Superior temporal gyrus (tissue), 1 donor: ENCODE measurements around the gene AKAP3.

Source experiments
- DNase-seq: peaks from one replicate; pipeline ENCODE4 v3.0.0-alpha.2; 2016; ENCODE audit errors: extremely low spot score

The AKAP3 gene

GRCh38 chr12:4603421-4603820 lies 45.4 kb downstream of the AKAP3 start:
- DNase-seq = peak; percentile 8

- no peak for DNase-seq
Measured at GRCh38 chr12:4595881-4596280, 53.0 kb downstream of the AKAP3 start.

GRCh38 chr12:4591180-4591687 lies 57.6 kb downstream of the AKAP3 start:
- DNase-seq = no peak

DNA sequence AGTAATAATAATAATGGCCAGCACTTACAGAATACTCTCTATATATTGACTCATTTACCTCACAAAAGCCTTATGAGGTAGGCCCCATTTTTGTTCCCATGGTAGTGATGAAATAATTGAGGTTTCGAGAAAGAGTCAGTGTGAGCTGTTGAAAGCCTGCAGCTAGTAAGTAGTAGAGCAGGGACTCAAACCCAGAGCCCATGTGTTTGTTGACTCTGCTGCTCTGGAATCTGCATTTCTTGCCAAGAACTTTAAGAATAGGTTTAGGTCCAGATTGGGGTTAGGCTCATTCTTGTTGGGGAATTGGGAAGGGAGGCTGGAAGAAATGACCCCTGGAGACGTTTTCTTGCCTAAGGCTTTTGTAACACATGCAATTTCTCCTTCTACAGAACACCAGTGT lies 58.9 kb downstream of the AKAP3 start:
- DNase-seq = no peak

- no peak for DNase-seq
Measured at GRCh38 chr12:4588916-4589315, 59.9 kb downstream of the AKAP3 start.

DNA sequence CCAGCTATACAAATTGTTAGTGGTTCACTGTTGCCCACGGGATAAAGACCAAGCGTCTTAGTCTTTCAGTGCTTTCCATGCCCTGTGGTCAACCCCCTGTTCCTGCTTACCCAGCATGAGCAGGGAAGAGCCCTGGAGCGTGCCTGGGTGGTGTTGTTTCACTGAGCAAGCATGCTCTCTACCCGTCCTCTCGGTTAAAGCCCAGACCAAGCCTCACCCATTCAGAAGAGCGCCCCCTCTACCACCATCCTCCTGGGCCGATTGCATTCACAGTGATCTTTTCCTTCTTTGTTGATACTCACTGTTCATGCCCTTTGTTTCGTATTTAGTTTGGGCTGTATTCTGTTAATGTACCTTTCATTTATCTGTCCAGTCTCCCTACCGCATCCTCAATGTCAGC lies 61.7 kb downstream of the AKAP3 start:
- DNase-seq = no peak

- DNase-seq = no peak
Measured at GRCh38 chr12:4586500-4586899, 62.4 kb downstream of the AKAP3 start.

DNA sequence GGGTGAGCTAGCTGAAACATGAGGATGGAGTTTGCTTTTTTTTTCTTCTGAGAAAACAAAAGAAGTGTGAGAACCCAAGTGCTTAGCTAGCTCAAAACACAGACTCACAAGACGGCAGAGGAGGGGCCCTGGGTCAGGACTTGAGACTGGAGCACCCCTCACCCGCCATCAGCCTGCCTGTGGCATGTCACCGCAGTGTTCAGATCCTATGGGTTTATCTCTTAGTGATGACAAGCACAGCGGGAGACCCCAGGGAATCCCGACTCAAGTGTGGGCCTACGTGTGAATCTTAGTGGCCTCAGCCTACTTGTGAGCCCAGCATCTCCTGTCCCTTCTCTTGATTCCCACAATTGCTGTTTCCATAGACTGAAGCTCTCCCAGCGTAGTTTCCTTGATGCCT lies 64.0 kb downstream of the AKAP3 start:
- no peak for DNase-seq

DNA sequence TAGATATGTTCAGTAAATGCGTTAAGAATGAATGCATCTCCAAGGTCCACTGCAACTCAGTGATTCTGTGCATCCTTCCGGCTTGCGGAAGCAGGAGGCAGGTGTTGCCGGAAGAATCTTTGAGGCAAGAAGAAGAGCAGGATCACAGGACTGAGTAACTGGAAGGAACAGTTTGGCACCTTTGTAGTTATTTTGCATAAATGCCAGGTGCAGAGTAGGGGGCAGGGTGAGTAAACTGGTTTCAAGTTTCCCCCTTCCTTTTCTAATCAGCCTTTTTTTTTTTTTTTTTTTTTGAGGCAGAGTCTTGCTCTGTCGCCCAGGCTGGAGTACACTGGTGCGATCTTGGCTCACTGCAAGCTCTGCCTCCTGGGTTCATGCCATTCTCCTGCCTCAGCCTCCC lies 64.6 kb downstream of the AKAP3 start:
- DNase-seq = no peak

DNA sequence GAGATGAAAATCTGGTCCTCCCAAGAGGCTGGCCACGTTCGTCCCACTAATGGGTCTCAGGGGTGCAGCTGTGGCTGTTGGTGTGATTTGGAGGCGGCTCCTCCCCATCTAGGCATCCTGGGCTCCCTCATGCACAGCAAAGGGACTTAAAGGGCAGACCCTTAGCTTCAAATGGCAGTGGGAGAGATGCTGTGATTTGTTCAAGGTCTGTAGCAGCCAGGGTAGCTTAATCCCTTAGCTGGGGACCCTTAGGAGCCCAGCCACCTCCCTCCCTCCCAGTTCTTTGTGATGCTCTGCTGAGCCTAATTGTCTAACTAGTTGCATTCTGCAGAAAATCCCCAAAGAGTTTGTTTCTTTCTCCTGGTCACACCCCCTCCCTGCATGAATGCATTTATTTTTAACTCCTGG lies 68.6 kb downstream of the AKAP3 start:
- no peak for DNase-seq

- DNase-seq = no peak
Measured at GRCh38 chr12:4579305-4580102, 69.3 kb downstream of the AKAP3 start.

DNA sequence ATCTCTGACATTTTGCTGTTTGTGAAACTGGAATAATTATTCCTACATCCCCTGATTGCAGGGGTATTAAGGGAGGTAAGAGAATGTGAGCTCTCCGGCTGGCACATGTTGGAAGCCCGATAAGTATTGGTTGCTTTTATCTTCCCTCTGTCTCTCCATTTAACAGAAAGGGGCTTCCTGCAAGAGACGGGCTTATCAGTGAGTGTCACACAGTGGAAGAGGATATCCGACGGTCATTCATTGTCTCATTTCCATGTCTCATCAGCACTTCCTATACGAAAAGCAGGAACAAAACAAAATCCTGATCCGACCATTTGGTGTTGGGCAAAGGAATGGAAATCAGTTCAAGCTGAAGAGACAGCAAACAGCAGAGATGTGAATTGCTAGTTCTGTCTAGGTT lies 76.2 kb downstream of the AKAP3 start:
- no peak for DNase-seq

- no peak for DNase-seq
Measured at GRCh38 chr12:4569261-4569660, 79.6 kb downstream of the AKAP3 start.

DNA sequence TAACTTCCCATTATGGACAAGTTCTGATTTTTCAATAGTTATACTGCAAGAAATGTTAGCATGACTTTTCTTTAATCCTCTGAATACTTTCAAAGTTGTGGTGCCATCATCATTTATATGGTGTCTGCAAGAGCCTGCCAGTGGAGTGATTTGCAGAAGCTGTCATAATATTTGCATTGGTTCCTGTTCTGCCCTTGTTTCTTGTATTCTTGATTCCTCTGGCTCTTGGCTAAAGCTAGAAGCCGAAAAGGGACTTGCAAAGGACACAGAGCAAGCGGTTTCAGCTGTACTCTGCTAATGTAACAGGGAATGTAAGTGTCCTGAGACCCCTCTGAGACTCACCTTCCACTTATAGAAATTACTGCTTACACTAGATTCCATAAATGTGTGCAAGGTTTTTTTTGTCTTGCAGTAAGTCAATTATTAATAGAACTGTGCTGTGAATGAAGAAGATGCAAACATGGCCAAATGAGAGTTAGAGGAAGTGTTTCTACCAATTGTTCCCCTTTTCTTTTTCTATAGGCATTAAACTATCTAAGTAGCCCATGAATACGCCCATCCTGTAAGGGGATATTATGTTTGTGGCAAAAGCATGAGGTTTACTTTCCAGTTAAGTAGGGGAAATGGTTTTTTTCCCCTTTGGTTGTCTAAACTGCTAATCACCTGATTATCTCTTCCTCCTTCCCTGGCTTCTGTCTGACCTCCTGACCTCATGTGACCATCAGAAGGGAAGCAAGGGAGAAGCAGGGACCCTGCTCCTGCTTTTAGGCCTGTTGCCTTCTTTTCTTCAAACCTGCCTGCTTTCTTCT lies 81.6 kb downstream of the AKAP3 start:
- DNase-seq = no peak

DNA sequence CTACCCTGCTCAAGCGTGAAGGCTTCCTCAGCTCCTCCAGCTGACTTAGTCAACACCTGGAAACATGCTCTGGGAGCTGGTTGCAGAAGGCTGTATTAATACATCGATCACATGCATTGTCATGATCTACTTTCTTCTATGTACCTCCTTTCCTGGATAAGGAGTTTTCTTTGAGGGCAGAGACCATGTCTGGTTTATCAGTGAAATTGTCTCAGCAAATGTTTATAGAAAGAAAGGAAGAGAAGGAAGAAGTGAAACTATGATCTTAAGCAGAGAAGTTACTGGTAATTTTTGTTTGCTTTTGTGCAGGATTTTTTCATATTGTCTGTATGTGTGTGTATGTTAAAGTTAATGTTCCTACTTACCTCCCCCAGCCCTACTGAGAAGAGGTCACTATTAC lies 82.4 kb downstream of the AKAP3 start:
- DNase-seq = no peak
